Measurements from ENCODE around the gene DGCR2. TPM values are rescaled to one million over a fixed set of nuclear protein-coding genes. Genes with fewer than 3 reads are reported as not detected.

Gene DGCR2
- total and polyA plus RNA-seq, 10 of the 15 experiments (the other 5 are each of a cell fraction or from before 2014, with no cell fraction given) = 0.19 to 28.4 (median 16.0) TPM

DNA sequence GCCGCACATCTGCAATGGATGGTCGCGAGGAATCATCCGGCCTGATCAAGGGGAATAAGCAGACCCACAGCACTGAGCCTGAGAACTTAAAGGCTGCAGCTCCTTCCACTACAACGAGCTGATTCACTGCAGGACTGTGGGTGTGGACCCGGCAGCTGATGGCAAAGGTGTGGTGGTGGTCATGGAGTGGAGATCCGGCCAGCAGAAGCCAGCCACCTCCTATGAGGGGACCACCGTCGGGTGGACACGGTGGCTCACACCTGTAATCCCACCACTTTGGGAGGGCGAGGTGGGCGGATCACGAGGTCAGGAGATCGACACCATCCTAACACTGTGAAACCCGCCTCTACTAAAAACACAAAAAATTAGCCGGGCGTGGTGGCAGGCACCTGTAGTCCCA, 66.4 kb downstream of the DGCR2 start:
- Histone ChIP-seq H3K79me2 (ENCODE audit: control insufficient read depth, insufficient read depth, low read length) (no peaks in the 10 kb centered on the region), H3K9me3 (replicated peaks; ENCODE audit: control insufficient read depth, insufficient read depth, low read length) (no peaks in the 10 kb centered on the region), H3K9ac (ENCODE audit: control insufficient read depth, insufficient read depth, low read length) (no peak overlapping the region), H3K27ac (ENCODE audit: control insufficient read depth, insufficient read depth) (no peak overlapping the region), H3K4me2 (ENCODE audit: control insufficient read depth, insufficient read depth) (no peak overlapping the region), H2AFZ (ENCODE audit: control insufficient read depth, low read depth, low read length) (no peak overlapping the region), H4K20me1 (ENCODE audit: control insufficient read depth, insufficient read depth) (no peaks in the 10 kb centered on the region), H3K36me3 (ENCODE audit: control insufficient read depth in 2 of 2, insufficient read depth in 2 of 2, low read length in 1 of 2) (peaks cover 12 to 14% of the 10 kb centered on the region in 2 experiments; a peak in 3 of 4 replicates), H3K27me3 (replicated peaks in 1 of 2; ENCODE audit: control insufficient read depth in 2 of 2, insufficient read depth in 2 of 2, low read length in 1 of 2) (no peaks in the 10 kb centered on the region), H3K4me1 (ENCODE audit: control insufficient read depth, insufficient read depth, low read length) (no peaks in the 10 kb centered on the region), H3K4me3 (no peak overlapping the region)
- no peak for ATAC-seq
- in situ Hi-C loops (cut with MboI) = no loop called here
- CTCF ChIA-PET = no interaction called here
- BruUV-seq (replicated peaks) = no TSS peak
- no peak for FAIRE-seq
- WGBS (ENCODE audit: insufficient coverage, insufficient replicate concordance, low lambda C conversion rate, missing lambda C conversion rate) = 90% methylated on average over 17 of the region's 17 CpGs
- SMC1A ChIA-PET (ENCODE audit: uncharacterized antibody, unreplicated experiment) = interaction anchor here (1.2 kb wide), 1 partner anchor 16 kb away, joined by 3 read pairs; no protein-coding TSS in a partner anchor
- intact Hi-C loops (cut with micrococcal nuclease; ENCODE audit: unreplicated experiment) = no loop called here
- RAD21 ChIA-PET (ENCODE audit: unreplicated experiment) = no interaction called here
- POLR2A ChIA-PET = no interaction called here
- no peak for TF ChIP-seq STAT1 (conservative IDR thresholded peaks at IDR 0.05)
- TF ChIP-seq RAD21 (IDR thresholded peaks at IDR 0.05; ENCODE audit: insufficient read depth, low read depth, low read length) = no peak
- TF ChIP-seq, protein P1, sequence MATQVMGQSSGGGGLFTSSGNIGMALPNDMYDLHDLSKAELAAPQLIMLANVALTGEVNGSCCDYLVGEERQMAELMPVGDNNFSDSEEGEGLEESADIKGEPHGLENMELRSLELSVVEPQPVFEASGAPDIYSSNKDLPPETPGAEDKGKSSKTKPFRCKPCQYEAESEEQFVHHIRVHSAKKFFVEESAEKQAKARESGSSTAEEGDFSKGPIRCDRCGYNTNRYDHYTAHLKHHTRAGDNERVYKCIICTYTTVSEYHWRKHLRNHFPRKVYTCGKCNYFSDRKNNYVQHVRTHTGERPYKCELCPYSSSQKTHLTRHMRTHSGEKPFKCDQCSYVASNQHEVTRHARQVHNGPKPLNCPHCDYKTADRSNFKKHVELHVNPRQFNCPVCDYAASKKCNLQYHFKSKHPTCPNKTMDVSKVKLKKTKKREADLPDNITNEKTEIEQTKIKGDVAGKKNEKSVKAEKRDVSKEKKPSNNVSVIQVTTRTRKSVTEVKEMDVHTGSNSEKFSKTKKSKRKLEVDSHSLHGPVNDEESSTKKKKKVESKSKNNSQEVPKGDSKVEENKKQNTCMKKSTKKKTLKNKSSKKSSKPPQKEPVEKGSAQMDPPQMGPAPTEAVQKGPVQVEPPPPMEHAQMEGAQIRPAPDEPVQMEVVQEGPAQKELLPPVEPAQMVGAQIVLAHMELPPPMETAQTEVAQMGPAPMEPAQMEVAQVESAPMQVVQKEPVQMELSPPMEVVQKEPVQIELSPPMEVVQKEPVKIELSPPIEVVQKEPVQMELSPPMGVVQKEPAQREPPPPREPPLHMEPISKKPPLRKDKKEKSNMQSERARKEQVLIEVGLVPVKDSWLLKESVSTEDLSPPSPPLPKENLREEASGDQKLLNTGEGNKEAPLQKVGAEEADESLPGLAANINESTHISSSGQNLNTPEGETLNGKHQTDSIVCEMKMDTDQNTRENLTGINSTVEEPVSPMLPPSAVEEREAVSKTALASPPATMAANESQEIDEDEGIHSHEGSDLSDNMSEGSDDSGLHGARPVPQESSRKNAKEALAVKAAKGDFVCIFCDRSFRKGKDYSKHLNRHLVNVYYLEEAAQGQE (IDR thresholded peaks at IDR 0.05; ENCODE audit: low read depth, low read length) = no peak
- DNase-seq (ENCODE audit: low read depth, low spot score) = no peak

DNA sequence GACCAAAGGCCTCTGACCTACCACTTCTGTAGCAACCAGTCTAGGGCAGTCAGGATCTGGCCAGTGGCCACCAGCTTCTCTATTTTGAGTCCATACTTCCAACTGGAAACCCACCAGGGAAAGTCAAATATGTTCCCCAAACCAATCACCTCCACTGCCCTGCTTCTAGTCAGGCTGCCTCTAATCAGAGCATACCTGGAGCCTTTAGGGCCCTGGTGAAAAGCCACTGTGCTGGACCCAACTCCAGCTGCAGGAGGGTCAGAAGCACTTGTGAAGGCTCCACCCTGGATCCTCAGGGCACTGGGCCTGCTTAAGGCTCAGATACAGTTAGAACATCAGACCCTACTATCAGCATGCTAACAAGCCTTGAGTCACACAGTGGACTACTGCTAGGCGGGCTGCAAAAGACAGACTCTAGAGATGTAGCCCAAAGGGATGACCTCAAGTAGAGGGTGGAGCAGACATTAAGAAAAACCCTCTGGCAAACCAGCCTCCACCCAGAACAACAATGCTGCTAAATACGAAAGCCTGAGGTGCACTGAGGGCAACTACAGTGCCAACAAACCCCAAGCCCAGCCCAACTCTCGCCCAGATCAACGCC, 69.2 kb downstream of the DGCR2 start:
- ChIA-PET RAD21 (ENCODE audit: unreplicated experiment) (no interaction called here), POLR2A (no interaction called here)
- TF ChIP-seq, protein P2, sequence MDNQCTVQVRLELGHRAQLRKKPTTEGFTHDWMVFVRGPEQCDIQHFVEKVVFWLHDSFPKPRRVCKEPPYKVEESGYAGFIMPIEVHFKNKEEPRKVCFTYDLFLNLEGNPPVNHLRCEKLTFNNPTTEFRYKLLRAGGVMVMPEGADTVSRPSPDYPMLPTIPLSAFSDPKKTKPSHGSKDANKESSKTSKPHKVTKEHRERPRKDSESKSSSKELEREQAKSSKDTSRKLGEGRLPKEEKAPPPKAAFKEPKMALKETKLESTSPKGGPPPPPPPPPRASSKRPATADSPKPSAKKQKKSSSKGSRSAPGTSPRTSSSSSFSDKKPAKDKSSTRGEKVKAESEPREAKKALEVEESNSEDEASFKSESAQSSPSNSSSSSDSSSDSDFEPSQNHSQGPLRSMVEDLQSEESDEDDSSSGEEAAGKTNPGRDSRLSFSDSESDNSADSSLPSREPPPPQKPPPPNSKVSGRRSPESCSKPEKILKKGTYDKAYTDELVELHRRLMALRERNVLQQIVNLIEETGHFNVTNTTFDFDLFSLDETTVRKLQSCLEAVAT (IDR thresholded peaks at IDR 0.05) = no peak
- TF ChIP-seq SIN3A (IDR thresholded peaks at IDR 0.05; ENCODE audit: low read depth, low read length) (no peak), DPF2 (IDR thresholded peaks at IDR 0.05) (no peak), MTA3 (IDR thresholded peaks at IDR 0.05; ENCODE audit: borderline replicate concordance, low read length) (no peak)

More for the DNA sequence above, 69.2 kb downstream of the DGCR2 start:
- 98% methylated on average over 4 of the region's 4 CpGs for WGBS (ENCODE audit: insufficient coverage, insufficient replicate concordance, low lambda C conversion rate, missing lambda C conversion rate)
- H3K4me2 ChIP-seq (ENCODE audit: control insufficient read depth, insufficient read depth) = no peak overlapping the region
- no peak overlapping the region for H3K9ac ChIP-seq (ENCODE audit: control insufficient read depth, insufficient read depth, low read length)
- no peak overlapping the region for H3K4me3 ChIP-seq
- in situ Hi-C loops (cut with MboI) (no loop called here), intact Hi-C loops (cut with micrococcal nuclease; ENCODE audit: unreplicated experiment) (no loop called here)
- no peaks in the 10 kb centered on the region for H4K20me1 ChIP-seq (ENCODE audit: control insufficient read depth, insufficient read depth)
- H3K79me2 ChIP-seq (ENCODE audit: control insufficient read depth, insufficient read depth, low read length) = no peaks in the 10 kb centered on the region
- FAIRE-seq (no peak), DNase-seq (ENCODE audit: low read depth, low spot score) (no peak), ATAC-seq (no peak)
- no peaks in the 10 kb centered on the region for H3K27me3 ChIP-seq (replicated peaks in 1 of 2; ENCODE audit: control insufficient read depth in 2 of 2, insufficient read depth in 2 of 2, low read length in 1 of 2)
- no peak overlapping the region for H3K27ac ChIP-seq (ENCODE audit: control insufficient read depth, insufficient read depth)
- no peaks in the 10 kb centered on the region for H3K9me3 ChIP-seq (replicated peaks; ENCODE audit: control insufficient read depth, insufficient read depth, low read length)
- H3K36me3 ChIP-seq (ENCODE audit: control insufficient read depth in 2 of 2, insufficient read depth in 2 of 2, low read length in 1 of 2) = peaks cover 10 to 13% of the 10 kb centered on the region in 2 experiments
- H3K4me1 ChIP-seq (ENCODE audit: control insufficient read depth, insufficient read depth, low read length) = no peaks in the 10 kb centered on the region
- H2AFZ ChIP-seq (ENCODE audit: control insufficient read depth, low read depth, low read length) = no peak overlapping the region
- CTCF ChIA-PET = no interaction called here
- SMC1A ChIA-PET (ENCODE audit: uncharacterized antibody, unreplicated experiment) = no interaction called here
- BruUV-seq (replicated peaks) = no TSS peak
